Trophoblast cell (in vitro differentiated cells and primary cell): Measurements from ENCODE around the gene PADI1.

Source experiments
- DNase-seq, 2 donors: peaks; one replicate each; pipeline ENCODE4 v3.0.0-alpha.2; 2016
- H2AFZ ChIP-seq: 2 replicates; pipeline ENCODE4 v1.6.1; 2013; ENCODE audit warnings: low read length, moderate library complexity, mild to moderate bottlenecking; ENCODE audit not compliant: insufficient read depth, poor library complexity
- H2AK5ac ChIP-seq: 2 replicates; pipeline ENCODE4 v1.6.1; 2013; ENCODE audit warnings: mild to moderate bottlenecking, low read length
- H2BK120ac ChIP-seq: 2 replicates; pipeline ENCODE4 v1.6.1; 2013; ENCODE audit warnings: low read length, mild to moderate bottlenecking, moderate library complexity; ENCODE audit not compliant: insufficient read depth, poor library complexity
- H2BK12ac ChIP-seq: 2 replicates; pipeline ENCODE4 v1.6.1; 2013; ENCODE audit warnings: mild to moderate bottlenecking, low read length, moderate library complexity
- H2BK5ac ChIP-seq: 2 replicates; pipeline ENCODE4 v1.6.1; 2013; ENCODE audit warnings: low read length, low read depth, moderate library complexity, mild to moderate bottlenecking; ENCODE audit not compliant: poor library complexity
- H3K14ac ChIP-seq: 2 replicates; pipeline ENCODE4 v1.6.1; 2013; ENCODE audit warnings: mild to moderate bottlenecking, low read length
- H3K18ac ChIP-seq: 2 replicates; pipeline ENCODE4 v1.6.1; 2013; ENCODE audit warnings: mild to moderate bottlenecking, low read length
- H3K23ac ChIP-seq: 2 replicates; pipeline ENCODE4 v1.6.1; 2013; ENCODE audit warnings: low read length
- H3K27ac ChIP-seq: 2 replicates; pipeline ENCODE4 v1.5.1; 2013; ENCODE audit warnings: low read depth, mild to moderate bottlenecking, inconsistent platforms, low read length, moderate library complexity
- H3K27me3 ChIP-seq: 2 replicates; pipeline ENCODE4 v1.6.1; 2013; ENCODE audit warnings: inconsistent platforms, mild to moderate bottlenecking, low read length, moderate library complexity; ENCODE audit not compliant: insufficient read depth
- H3K36me3 ChIP-seq, 2 experiments: 1 replicate in 1 of 2; 2 replicates in 1 of 2; pipeline ENCODE4 v1.6.1; 2013; ENCODE audit warnings: low read length in 2 of 2, mild to moderate bottlenecking in 2 of 2, moderate library complexity in 1 of 2; ENCODE audit not compliant: insufficient read depth in 2 of 2, control insufficient read depth in 1 of 2
- H3K4ac ChIP-seq: 2 replicates; pipeline ENCODE4 v1.6.1; 2013; ENCODE audit warnings: low read depth, mild to moderate bottlenecking, low read length, moderate library complexity
- H3K4me1 ChIP-seq, 2 experiments: 1 replicate in 1 of 2; 2 replicates in 1 of 2; pipeline ENCODE4 v1.6.1; 2013; ENCODE audit warnings: low read length in 2 of 2, mild to moderate bottlenecking in 2 of 2, moderate library complexity in 1 of 2; ENCODE audit not compliant: insufficient read depth in 2 of 2, control insufficient read depth in 1 of 2
- H3K4me2 ChIP-seq: 2 replicates; pipeline ENCODE4 v1.6.1; 2013; ENCODE audit warnings: inconsistent platforms, mild to moderate bottlenecking, low read length, moderate library complexity
- H3K4me3 ChIP-seq: 2 replicates; pipeline ENCODE4 v1.5.1; 2013; ENCODE audit warnings: mild to moderate bottlenecking, low read depth, low read length, inconsistent platforms
- H3K79me1 ChIP-seq: one replicate; pipeline ENCODE4 v1.6.1; 2013; ENCODE audit warnings: low read length
- H3K79me2 ChIP-seq: 2 replicates; pipeline ENCODE4 v1.6.1; 2013; ENCODE audit warnings: low read length, mild to moderate bottlenecking; ENCODE audit not compliant: control insufficient read depth, insufficient read depth, poor library complexity
- H3K9ac ChIP-seq: 2 replicates; pipeline ENCODE4 v1.6.1; 2013; ENCODE audit warnings: mild to moderate bottlenecking, low read length
- H3K9me3 ChIP-seq: 2 replicates; pipeline ENCODE4 v1.6.1; 2013; ENCODE audit warnings: low read depth, mild to moderate bottlenecking, control low read depth, inconsistent platforms, low read length; ENCODE audit not compliant: insufficient read depth
- H4K12ac ChIP-seq: 2 replicates; pipeline ENCODE4 v1.6.1; 2013; ENCODE audit warnings: low read depth, mild to moderate bottlenecking, low read length, moderate library complexity
- H4K8ac ChIP-seq: 2 replicates; pipeline ENCODE4 v1.6.1; 2013; ENCODE audit warnings: low read depth, mild to moderate bottlenecking, low read length, moderate library complexity
- H4K91ac ChIP-seq: one replicate; pipeline ENCODE4 v1.6.1; 2013; ENCODE audit warnings: low read depth, mild to moderate bottlenecking, low read length, moderate library complexity
- WGBS: extraction: QIAGEN DNeasy Blood & Tissue Kit; methylation state at CpG from one replicate; pipeline ENCODE4 v1.1.7; 2013; ENCODE audit warnings: missing lambda C conversion rate; ENCODE audit not compliant: insufficient read length, insufficient coverage; ENCODE audit errors: extremely low coverage; 5-methylcytosine and 5-hydroxymethylcytosine counted together

PADI1 gene

GRCh38 chr1:17228619-17229018 is 23.7 kb downstream of the PADI1 start:
- no peak overlapping the region for H2BK120ac ChIP-seq
- H3K4ac ChIP-seq: no peak overlapping the region
- no peak overlapping the region for H2BK5ac ChIP-seq
- peaks cover 2% of the 10 kb centered on the region for H3K79me1 ChIP-seq
- H2AK5ac ChIP-seq: no peak overlapping the region
- no peak overlapping the region for H3K18ac ChIP-seq
- H3K23ac ChIP-seq: no peak overlapping the region
- no peak overlapping the region for H2AFZ ChIP-seq
- H3K4me2 ChIP-seq: no peak overlapping the region
- WGBS: no CpG with 5 or more reads among the region's 8 CpGs
- H3K4me1 ChIP-seq: peaks cover 9 to 22% of the 10 kb centered on the region in 2 experiments
- no peak overlapping the region for H3K27ac ChIP-seq
- no peak overlapping the region for H3K14ac ChIP-seq
- no peaks in the 10 kb centered on the region for H3K27me3 ChIP-seq
- H3K9ac ChIP-seq: no peak overlapping the region
- no peak overlapping the region for H4K8ac ChIP-seq
- DNase-seq: no peak
- H3K79me2 ChIP-seq: no peaks in the 10 kb centered on the region
- H4K91ac ChIP-seq: peak overlapping the region; percentile 2
- no peaks in the 10 kb centered on the region for H3K36me3 ChIP-seq
- H2BK12ac ChIP-seq: no peak overlapping the region
- no peak overlapping the region for H4K12ac ChIP-seq
- no peak overlapping the region for H3K4me3 ChIP-seq
- peaks cover 2% of the 10 kb centered on the region for H3K9me3 ChIP-seq

GRCh38 chr1:17229379-17229778 is 24.5 kb downstream of the PADI1 start:
- H3K9me3 ChIP-seq: peaks cover 2% of the 10 kb centered on the region
- H4K91ac ChIP-seq: no peak overlapping the region
- H2BK120ac ChIP-seq: no peak overlapping the region
- H3K4me2 ChIP-seq: no peak overlapping the region
- no peak overlapping the region for H3K9ac ChIP-seq
- no peak overlapping the region for H2BK12ac ChIP-seq
- H3K18ac ChIP-seq: no peak overlapping the region
- H3K79me2 ChIP-seq: no peaks in the 10 kb centered on the region
- peaks cover 2% of the 10 kb centered on the region for H3K79me1 ChIP-seq
- no peak overlapping the region for H4K12ac ChIP-seq
- H2AK5ac ChIP-seq: peak overlapping the region; percentile 24
- DNase-seq: no peak
- H3K4ac ChIP-seq: no peak overlapping the region
- H3K4me3 ChIP-seq: no peak overlapping the region
- H3K36me3 ChIP-seq: no peaks in the 10 kb centered on the region
- H3K23ac ChIP-seq: no peak overlapping the region
- H3K27me3 ChIP-seq: no peaks in the 10 kb centered on the region
- no peak overlapping the region for H4K8ac ChIP-seq
- no peak overlapping the region for H3K14ac ChIP-seq
- peaks cover 12 to 25% of the 10 kb centered on the region in 2 experiments for H3K4me1 ChIP-seq
- no peak overlapping the region for H2AFZ ChIP-seq
- no peak overlapping the region for H3K27ac ChIP-seq
- no CpG with 5 or more reads among the region's 6 CpGs for WGBS
- no peak overlapping the region for H2BK5ac ChIP-seq

- H3K79me2 ChIP-seq: no peaks in the 10 kb centered on the region
- peaks cover 12 to 25% of the 10 kb centered on the region in 2 experiments for H3K4me1 ChIP-seq
- H2BK5ac ChIP-seq: no peak overlapping the region
- no peak overlapping the region for H3K14ac ChIP-seq
- peaks cover 2% of the 10 kb centered on the region for H3K9me3 ChIP-seq
- H3K4me3 ChIP-seq: no peak overlapping the region
- no peak overlapping the region for H2AFZ ChIP-seq
- peak overlapping the region; percentile 34 for H2BK120ac ChIP-seq
- no peaks in the 10 kb centered on the region for H3K27me3 ChIP-seq
- no peak overlapping the region for H3K9ac ChIP-seq
- no peak overlapping the region for H3K27ac ChIP-seq
- no peaks in the 10 kb centered on the region for H3K36me3 ChIP-seq
- no peak overlapping the region for H4K8ac ChIP-seq
- peak overlapping the region; percentile 3 for H2BK12ac ChIP-seq
- no peak overlapping the region for H4K91ac ChIP-seq
- no peak overlapping the region for H3K4me2 ChIP-seq
- peaks cover 2% of the 10 kb centered on the region for H3K79me1 ChIP-seq
- no peak for DNase-seq
- no peak overlapping the region for H4K12ac ChIP-seq
- H3K4ac ChIP-seq: no peak overlapping the region
- WGBS: no CpG with 5 or more reads among the region's 10 CpGs
- no peak overlapping the region for H3K23ac ChIP-seq
- H3K18ac ChIP-seq: no peak overlapping the region
- H2AK5ac ChIP-seq: peak overlapping the region; percentile 22
Observed at GRCh38 chr1:17230106-17230505, 25.2 kb downstream of the PADI1 start.

GRCh38 chr1:17230671-17231310 is 25.9 kb downstream of the PADI1 start:
- no peak overlapping the region for H3K4ac ChIP-seq
- H3K27me3 ChIP-seq: no peaks in the 10 kb centered on the region
- H3K36me3 ChIP-seq: no peaks in the 10 kb centered on the region
- no peak overlapping the region for H2AFZ ChIP-seq
- H3K9ac ChIP-seq: no peak overlapping the region
- no peak overlapping the region for H3K4me2 ChIP-seq
- peaks cover 2% of the 10 kb centered on the region for H3K9me3 ChIP-seq
- no peak overlapping the region for H2BK5ac ChIP-seq
- no peak overlapping the region for H4K12ac ChIP-seq
- no peak overlapping the region for H4K8ac ChIP-seq
- no peak for DNase-seq
- no peak overlapping the region for H3K23ac ChIP-seq
- H3K27ac ChIP-seq: no peak overlapping the region
- H3K4me1 ChIP-seq: peaks cover 12 to 22% of the 10 kb centered on the region in 2 experiments
- no peak overlapping the region for H2BK120ac ChIP-seq
- no peak overlapping the region for H4K91ac ChIP-seq
- WGBS: no CpG with 5 or more reads among the region's 8 CpGs
- no peak overlapping the region for H3K18ac ChIP-seq
- H2BK12ac ChIP-seq: no peak overlapping the region
- no peak overlapping the region for H3K14ac ChIP-seq
- H3K4me3 ChIP-seq: no peak overlapping the region
- H3K79me2 ChIP-seq: no peaks in the 10 kb centered on the region
- H3K79me1 ChIP-seq: peaks cover 4% of the 10 kb centered on the region
- H2AK5ac ChIP-seq: no peak overlapping the region
